GM12864 (cell line): Measurements from ENCODE around the gene PTPRG.

Source experiments
- DNase-seq: peaks from one replicate; pipeline ENCODE4 v3.0.0-alpha.2; 2011; ENCODE audit warnings: low read depth
- H3K4me3 ChIP-seq: 2 replicates; pipeline ENCODE4 v1.5.1; 2011; ENCODE audit warnings: mild to moderate bottlenecking, low read depth, low read length, control low read depth
- CTCF ChIP-seq: IDR thresholded peaks from 2 replicates; pipeline ENCODE4 v1.5.1; 2011; ENCODE audit warnings: low read depth, mild to moderate bottlenecking, moderate library complexity, low read length, control low read depth, inconsistent platforms; ENCODE audit errors: missing control alignments

Gene PTPRG

GRCh38 chr3:61718565-61718964 is 157.2 kb downstream of the PTPRG start:
- no peak overlapping the region for H3K4me3 ChIP-seq
- no peak for TF ChIP-seq CTCF
- DNase-seq = no peak

- H3K4me3 ChIP-seq = no peak overlapping the region
- TF ChIP-seq CTCF = no peak
- DNase-seq = no peak
Observed at GRCh38 chr3:61719278-61719977, 158.1 kb downstream of the PTPRG start.

- no peak for DNase-seq
- H3K4me3 ChIP-seq = no peak overlapping the region
- no peak for TF ChIP-seq CTCF
Observed at GRCh38 chr3:61723038-61723437, 161.7 kb downstream of the PTPRG start.

GRCh38 chr3:61724183-61724582 is 162.8 kb downstream of the PTPRG start:
- no peak overlapping the region for H3K4me3 ChIP-seq
- TF ChIP-seq CTCF = no peak
- DNase-seq = no peak

- DNase-seq = no peak
- H3K4me3 ChIP-seq = no peak overlapping the region
- no peak for TF ChIP-seq CTCF
Observed at GRCh38 chr3:61724801-61725200, 163.4 kb downstream of the PTPRG start.

- DNase-seq = no peak
- TF ChIP-seq CTCF = no peak
- no peak overlapping the region for H3K4me3 ChIP-seq
Observed at GRCh38 chr3:61725851-61726333, 164.5 kb downstream of the PTPRG start.

GRCh38 chr3:61727435-61727834 is 166.1 kb downstream of the PTPRG start:
- TF ChIP-seq CTCF = no peak
- no peak overlapping the region for H3K4me3 ChIP-seq
- DNase-seq = no peak
